ACC112 (cell line): ENCODE results near the gene BCL2.
"Not testable (repeated sequence)": the region's sequence is repeated elsewhere in the genome, so short reads cannot be mapped to it uniquely, and the experiment has no call there.

Experiments used
- H2AFZ ChIP-seq: fragments of 200-600 bp; sonication (generic); one replicate; pipeline ENCODE4 v1.6.0; 2017; ENCODE audit warnings: antibody characterized with exemption, low read length; ENCODE audit not compliant: unreplicated experiment
- H3K27ac ChIP-seq: fragments of 200-600 bp; sonication (generic); 2 replicates; pipeline ENCODE4 v1.5.1; 2014; ENCODE audit warnings: low read depth, mild to moderate bottlenecking, antibody characterized with exemption, low read length, moderate library complexity
- H3K27me3 ChIP-seq: fragments of 200-600 bp; sonication (generic); 2 replicates; pipeline ENCODE4 v1.6.1; 2014; ENCODE audit warnings: mild to moderate bottlenecking, antibody characterized with exemption, low read length, moderate library complexity, mixed read lengths; ENCODE audit not compliant: insufficient read depth
- H3K36me3 ChIP-seq: fragments of 200-600 bp; sonication (generic); 2 replicates; pipeline ENCODE4 v1.6.1; 2016; ENCODE audit warnings: mild to moderate bottlenecking, antibody characterized with exemption, low read length, moderate library complexity, mixed read lengths; ENCODE audit not compliant: insufficient read depth
- H3K4me1 ChIP-seq: fragments of 200-600 bp; sonication (generic); one replicate; pipeline ENCODE4 v1.6.1; 2016; ENCODE audit warnings: low read length, mixed read lengths; ENCODE audit not compliant: insufficient read depth, unreplicated experiment, control insufficient read depth
- H3K4me3 ChIP-seq: fragments of 200-600 bp; sonication (generic); 2 replicates; pipeline ENCODE4 v1.5.1; 2014; ENCODE audit warnings: mild to moderate bottlenecking, low read depth, low read length
- H3K79me2 ChIP-seq: fragments of 200-600 bp; sonication (generic); one replicate; pipeline ENCODE4 v1.6.0; 2016; ENCODE audit warnings: low read length; ENCODE audit not compliant: control insufficient read depth, unreplicated experiment, insufficient read depth

Gene BCL2

DNA sequence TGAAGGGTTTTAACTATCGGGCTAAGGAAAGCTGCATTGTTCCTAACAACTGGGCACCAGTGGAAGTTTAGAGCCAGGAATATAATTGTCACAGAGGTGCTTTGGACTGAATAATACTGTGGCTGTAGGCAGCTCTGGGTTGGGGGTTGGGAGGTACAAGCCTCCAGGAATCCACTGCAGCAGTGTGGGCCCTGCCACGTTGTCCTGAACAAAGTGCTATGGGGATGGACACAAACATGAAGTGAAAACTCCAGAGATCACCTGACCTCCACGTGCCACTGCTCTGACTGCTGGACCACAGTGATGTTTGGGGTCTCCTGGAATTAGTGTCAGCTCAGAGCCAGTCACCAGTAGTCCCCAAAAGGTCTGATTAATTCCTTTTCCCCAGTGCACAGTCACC, 110.9 kb downstream of the BCL2 start:
- Histone ChIP-seq H3K27ac (no peak overlapping the region), H3K27me3 (peaks cover 18% of the 10 kb centered on the region), H3K36me3 (no peaks in the 10 kb centered on the region), H3K4me1 (no peaks in the 10 kb centered on the region), H3K79me2 (no peaks in the 10 kb centered on the region), H2AFZ (no peak overlapping the region), H3K4me3 (no peak overlapping the region)

DNA sequence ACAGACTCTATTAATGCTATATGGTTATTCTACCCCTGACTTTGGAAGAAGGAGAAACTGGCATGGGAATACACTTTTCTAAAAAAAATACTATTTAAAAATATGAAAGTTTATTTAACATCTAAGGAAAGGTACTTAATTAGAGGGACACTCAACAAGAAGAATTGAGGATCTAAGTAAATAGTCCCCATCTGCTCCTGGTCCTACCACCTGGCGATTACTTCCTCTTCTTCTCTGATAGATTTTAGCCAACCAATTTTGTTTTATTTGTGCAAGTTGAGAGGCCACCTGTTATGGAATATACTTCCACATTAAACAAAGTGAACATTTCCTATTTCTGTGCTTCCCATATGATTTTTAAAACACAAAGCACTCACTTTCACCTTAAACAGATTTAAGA, 111.7 kb downstream of the BCL2 start:
- Histone ChIP-seq H3K4me1 (no peaks in the 10 kb centered on the region), H3K27ac (no peak overlapping the region), H2AFZ (no peak overlapping the region), H3K36me3 (no peaks in the 10 kb centered on the region), H3K4me3 (no peak overlapping the region), H3K27me3 (peaks cover 18% of the 10 kb centered on the region), H3K79me2 (no peaks in the 10 kb centered on the region)

DNA sequence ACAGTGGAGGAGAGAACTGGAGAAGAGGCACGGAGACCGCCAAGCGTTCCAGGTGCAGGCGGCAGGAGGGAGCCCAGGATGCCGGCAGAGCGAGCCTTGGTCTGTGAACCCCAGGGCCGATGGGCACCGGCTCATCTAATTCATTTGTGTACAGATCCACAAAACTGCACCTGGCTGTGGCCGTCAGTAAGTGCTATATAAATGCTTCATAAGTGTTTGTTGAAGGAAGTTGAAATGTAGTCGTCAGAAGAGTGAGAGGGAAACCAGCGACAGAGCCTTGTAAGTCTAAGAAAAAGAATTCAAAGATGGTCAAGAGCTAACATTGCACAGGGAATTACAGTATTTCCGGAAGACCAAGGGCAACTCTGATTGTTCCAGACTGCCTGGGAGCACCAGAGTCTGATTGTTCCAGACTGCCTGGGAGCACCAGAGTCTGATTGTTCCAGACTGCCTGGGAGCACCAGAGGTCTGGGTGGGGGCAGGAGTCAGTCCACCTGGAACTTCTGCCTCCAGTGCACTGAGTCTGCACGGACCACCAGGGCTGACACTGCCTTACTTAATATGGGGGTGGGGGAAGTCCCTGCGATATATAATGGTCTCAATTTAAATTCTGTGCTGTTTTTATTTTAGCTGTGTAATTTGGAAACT, 112.3 kb downstream of the BCL2 start:
- no peaks in the 10 kb centered on the region for H3K36me3 ChIP-seq

DNA sequence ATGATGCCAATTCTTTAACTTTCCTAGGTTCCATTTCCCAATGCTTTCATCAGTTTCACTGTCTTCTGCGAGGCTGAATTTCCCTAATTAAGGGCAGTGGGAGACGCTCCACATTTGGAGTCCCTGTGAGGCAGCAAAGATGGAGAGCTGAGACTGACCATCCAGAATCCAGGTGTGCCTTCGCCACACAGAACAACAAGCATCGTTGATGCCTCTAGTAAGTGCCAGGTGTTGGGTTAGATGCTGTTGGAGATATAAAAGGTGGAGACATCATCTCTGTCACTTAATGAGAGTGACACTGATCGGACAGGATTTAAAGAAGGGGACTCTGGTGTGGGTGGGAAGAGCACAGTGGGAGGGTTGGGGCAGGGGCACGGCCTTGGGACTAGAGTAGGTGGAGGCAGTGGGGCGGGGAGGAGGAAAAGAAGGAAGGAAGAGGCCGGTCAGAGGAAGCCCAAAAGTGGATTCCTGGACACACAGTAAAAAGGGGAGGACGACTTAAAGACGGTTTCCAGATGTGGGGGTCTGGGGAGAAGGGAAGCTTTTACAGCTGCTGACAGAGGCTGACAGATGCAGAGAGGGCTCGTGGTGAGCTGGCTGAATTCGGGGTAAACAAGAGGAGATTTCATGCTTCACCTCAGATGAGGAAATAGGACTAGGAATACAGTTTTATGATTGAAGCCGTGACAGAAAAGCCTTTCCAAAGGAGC, 113.0 kb downstream of the BCL2 start:
- Histone ChIP-seq H3K4me3 (no peak overlapping the region), H3K27ac (no peak overlapping the region), H3K79me2 (no peaks in the 10 kb centered on the region), H3K36me3 (no peaks in the 10 kb centered on the region), H3K4me1 (no peaks in the 10 kb centered on the region), H2AFZ (no peak overlapping the region), H3K27me3 (peaks cover 18% of the 10 kb centered on the region)

More for the DNA sequence above, 112.3 kb downstream of the BCL2 start:
- Histone ChIP-seq H2AFZ (no peak overlapping the region), H3K27ac (no peak overlapping the region), H3K4me1 (no peaks in the 10 kb centered on the region), H3K79me2 (no peaks in the 10 kb centered on the region), H3K4me3 (no peak overlapping the region), H3K27me3 (peaks cover 18% of the 10 kb centered on the region)

DNA sequence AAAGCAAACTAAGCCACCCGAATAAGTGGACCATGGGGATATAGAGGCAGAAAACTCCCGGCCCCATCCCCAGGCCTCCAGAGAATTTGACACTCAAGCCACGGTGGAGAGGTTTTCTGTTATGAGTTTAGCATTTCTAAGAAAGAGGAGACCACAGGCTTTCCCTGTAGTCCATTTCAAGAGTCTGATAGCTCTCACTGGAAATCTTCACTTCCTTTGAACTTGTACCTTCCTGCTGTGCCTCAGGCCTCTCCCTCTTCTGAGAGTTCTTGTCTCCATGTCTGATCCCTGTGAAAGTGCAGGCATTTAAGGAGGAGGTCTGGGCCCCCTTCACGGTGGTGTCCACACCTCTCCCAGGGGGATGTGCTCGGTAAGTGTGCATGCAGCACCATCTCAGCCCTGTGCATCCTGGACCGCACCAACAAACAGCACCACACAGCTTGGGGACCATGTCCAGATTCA, 113.7 kb downstream of the BCL2 start:
- Histone ChIP-seq H3K27me3 (peaks cover 18% of the 10 kb centered on the region), H3K4me1 (no peaks in the 10 kb centered on the region), H3K36me3 (no peaks in the 10 kb centered on the region), H3K79me2 (no peaks in the 10 kb centered on the region), H3K27ac (no peak overlapping the region), H2AFZ (no peak overlapping the region), H3K4me3 (no peak overlapping the region)

DNA sequence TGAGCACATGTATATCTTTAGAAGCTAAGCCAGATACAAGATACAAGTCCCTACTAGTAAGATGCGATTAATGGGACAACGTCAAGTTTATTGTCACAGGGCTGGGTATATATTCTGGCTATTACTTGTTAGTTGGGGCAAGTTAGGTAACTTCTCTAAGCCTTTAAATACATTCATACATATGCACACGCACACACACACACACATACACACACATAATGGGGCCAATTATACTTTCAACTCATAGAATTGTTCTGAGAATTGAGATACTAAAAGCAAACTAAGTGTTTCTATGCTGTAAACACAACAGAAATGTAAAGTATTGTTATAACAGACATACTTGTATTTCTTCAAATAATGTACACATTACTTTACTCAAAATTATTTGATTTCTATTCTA, 116.1 kb downstream of the BCL2 start:
- no peak overlapping the region for H3K4me3 ChIP-seq
- no peaks in the 10 kb centered on the region for H3K36me3 ChIP-seq
- H3K79me2 ChIP-seq, result no peaks in the 10 kb centered on the region
- no peak overlapping the region for H2AFZ ChIP-seq
- no peak overlapping the region for H3K27ac ChIP-seq
- H3K27me3 ChIP-seq, result peaks cover 13% of the 10 kb centered on the region; the same call in 1 of the 2 replicates
- H3K4me1 ChIP-seq, result no peaks in the 10 kb centered on the region

DNA sequence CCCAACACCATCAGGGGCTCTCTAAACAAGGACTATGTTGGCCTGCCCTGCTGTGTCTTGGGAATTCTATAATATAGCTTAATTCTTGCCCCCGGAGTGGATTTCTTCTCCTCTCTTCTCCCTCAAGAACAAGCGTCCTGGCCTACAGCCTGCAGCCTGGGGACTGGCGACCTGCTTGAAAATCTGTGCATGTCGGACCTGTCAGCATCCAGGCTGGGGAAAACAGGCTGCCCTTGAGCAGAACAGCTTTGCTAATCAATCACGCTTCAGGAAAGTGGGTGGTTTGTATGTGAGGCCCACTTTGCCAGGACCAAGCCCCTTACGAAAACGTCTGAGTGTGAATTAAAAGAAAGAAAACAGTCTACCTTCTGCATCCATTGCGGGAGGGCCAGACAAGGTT, 116.7 kb downstream of the BCL2 start:
- Histone ChIP-seq H3K79me2 (no peaks in the 10 kb centered on the region), H3K36me3 (no peaks in the 10 kb centered on the region), H3K27me3 (peaks cover 13% of the 10 kb centered on the region; the same call in 1 of the 2 replicates), H3K4me3 (no peak overlapping the region), H3K27ac (no peak overlapping the region), H3K4me1 (no peaks in the 10 kb centered on the region), H2AFZ (no peak overlapping the region)

DNA sequence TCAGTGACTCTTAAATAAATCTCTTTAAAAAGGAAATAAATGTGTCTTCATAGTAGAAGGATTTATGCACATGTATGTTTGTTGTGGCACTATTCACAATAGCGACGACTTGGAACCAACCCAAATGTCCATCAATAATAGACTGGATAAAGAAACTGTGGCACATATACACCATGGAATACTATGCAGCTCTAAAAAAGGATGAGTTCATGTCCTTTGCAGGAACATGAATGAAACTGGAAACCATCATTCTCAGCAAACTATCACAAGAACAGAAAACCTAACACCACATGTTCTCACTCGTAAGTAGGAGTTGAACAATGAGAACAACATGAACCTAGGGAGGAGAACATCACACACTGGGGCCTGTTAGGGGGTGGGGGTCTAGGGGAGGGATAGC, 118.1 kb downstream of the BCL2 start:
- H3K79me2 ChIP-seq, result not testable (repeated sequence)

DNA sequence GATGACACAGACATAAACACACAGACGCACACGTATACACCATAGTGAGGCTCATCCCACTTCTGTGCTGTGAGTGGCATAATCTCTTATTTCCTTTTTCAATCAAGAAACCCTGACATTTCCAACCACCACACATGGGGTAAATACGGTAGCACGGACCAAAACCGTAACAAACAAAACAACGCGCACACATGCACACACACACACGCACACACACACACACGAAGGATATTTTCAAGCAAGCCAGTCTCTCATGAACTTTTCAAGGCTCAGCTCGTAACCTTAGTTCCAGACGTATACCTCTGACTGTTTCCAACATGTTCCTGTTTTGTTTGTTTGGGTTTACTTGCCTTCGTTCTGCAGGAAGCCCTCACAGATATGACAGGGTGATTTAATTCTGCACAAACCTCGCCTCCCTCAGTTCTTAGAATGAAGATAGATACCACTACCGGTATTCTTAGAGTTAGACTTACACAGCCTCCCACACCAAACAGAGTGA, 119.8 kb downstream of the BCL2 start:
- H3K27me3 ChIP-seq, result no peaks in the 10 kb centered on the region; the same call in 1 of the 2 replicates
- H3K4me3 ChIP-seq, result no peak overlapping the region
- no peak overlapping the region for H3K27ac ChIP-seq
- H3K36me3 ChIP-seq, result no peaks in the 10 kb centered on the region
- no peaks in the 10 kb centered on the region for H3K4me1 ChIP-seq
- H2AFZ ChIP-seq, result no peak overlapping the region
- H3K79me2 ChIP-seq, result no peaks in the 10 kb centered on the region

More for the DNA sequence above, 118.1 kb downstream of the BCL2 start:
- H2AFZ ChIP-seq, H3K36me3 ChIP-seq, H3K4me3 ChIP-seq, H3K4me1 ChIP-seq, H3K27ac ChIP-seq: not testable (repeated sequence)
- H3K27me3 ChIP-seq, result peaks cover 11% of the 10 kb centered on the region; the same call in 1 of the 2 replicates

DNA sequence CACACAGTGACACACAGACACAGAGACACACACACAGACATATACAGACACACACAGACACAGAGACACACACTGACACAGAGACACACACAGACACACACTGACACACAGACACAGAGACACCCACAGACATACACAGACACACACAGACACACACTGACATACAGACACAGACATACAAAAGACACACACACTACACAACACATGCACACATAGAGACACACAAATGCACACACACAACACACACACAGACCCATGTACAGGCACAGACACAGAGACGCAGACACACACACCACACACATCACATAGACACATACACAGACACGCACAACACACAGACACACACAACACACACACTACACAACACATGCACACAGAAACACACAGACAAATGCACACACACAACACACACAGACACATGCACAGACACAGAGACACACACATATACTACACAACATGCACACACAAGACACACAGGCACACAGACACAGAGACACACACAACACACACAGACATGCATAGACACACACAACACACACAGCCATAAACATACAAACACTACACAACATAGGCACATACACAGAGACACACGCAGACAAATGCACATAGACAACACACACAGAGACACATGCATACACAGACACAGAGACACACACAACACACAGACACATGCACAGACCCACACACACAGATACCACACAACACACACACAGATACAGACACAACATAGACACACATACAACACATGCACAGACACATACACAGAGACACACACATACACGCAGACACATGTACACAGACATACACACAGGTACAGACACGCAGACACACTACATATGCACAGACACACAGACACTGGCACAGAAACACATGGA, 120.5 kb downstream of the BCL2 start:
- Histone ChIP-seq H3K4me1 (no peaks in the 10 kb centered on the region), H3K79me2 (no peaks in the 10 kb centered on the region), H2AFZ (no peak overlapping the region), H3K27ac (no peak overlapping the region), H3K4me3 (no peak overlapping the region), H3K36me3 (no peaks in the 10 kb centered on the region), H3K27me3 (no peaks in the 10 kb centered on the region; the same call in 1 of the 2 replicates)
